Activated effector memory CD4-positive, alpha-beta T cell treated with anti-CD3 and anti-CD28 coated beads, Interleukin-2, amount 50 U/mL, for 16 hours (primary cell): Measurements from ENCODE around the gene TNS1.

Source experiments
- DNase-seq: peaks from one replicate; pipeline ENCODE4 v3.0.0-alpha.2; 2020

Gene TNS1

DNA sequence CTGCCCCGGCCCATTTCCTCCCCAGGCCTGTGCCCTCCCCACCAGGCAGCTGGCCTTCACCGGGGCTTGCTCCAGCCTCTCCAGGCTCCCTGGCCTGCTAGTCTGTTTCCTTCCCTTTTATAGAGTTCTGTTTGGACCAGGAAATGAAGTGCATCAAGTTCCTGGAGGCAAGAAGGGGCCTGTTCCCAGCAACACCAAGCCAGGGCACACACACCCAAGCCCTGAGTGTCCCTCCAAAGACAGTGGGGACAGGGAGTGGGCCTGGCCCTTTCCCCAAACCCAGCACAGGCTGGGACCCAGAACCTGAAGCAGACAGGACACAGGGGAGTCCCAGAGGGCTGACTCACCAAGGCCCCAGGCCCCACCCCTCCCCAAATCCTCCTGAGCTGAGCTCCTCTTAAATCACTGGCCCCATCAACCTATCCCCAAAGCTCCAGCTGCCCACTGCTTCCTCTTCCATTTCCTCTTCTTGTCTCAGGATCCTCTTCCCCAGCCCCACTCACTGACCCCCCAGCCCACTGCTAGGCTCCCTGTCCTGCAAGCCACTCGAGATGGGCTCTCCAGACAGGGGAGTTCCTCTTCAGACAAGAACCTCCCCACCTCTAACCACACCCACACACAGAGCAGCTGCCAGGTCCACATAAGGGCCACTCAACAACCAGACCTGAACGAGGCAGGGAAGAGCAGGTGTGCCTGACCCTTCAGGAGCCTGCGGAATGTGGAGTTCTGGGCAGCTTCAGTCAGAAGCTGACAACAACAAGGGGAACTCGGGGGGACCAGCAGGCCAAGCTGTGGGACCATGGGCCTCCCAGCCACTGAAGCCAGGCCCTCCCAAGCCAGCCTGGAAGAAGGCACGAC is 74.2 kb downstream of the TNS1 start:
- no peak for DNase-seq

GRCh38 chr2:217927601-217928323 is 75.0 kb downstream of the TNS1 start:
- DNase-seq, result no peak

DNA sequence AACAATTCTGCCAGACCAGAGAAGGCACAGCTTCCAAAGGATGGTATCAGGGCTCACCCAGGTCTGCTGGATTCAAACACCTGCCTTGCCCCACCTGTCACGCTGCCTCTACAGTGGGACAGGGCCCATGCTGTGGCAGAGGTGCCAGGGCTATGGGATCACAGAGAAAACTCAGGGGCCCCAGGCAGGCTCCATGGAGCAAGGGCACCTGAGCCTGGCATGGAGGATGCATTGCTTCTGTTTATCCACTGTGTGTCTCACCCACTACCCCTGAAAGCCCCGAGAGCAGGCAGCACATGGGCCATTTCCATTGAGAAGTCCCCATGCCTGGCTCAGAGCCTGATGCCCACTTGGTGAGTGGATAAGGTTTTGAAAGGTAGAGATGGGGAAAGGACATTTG is 76.0 kb downstream of the TNS1 start:
- DNase-seq, result no peak

DNA sequence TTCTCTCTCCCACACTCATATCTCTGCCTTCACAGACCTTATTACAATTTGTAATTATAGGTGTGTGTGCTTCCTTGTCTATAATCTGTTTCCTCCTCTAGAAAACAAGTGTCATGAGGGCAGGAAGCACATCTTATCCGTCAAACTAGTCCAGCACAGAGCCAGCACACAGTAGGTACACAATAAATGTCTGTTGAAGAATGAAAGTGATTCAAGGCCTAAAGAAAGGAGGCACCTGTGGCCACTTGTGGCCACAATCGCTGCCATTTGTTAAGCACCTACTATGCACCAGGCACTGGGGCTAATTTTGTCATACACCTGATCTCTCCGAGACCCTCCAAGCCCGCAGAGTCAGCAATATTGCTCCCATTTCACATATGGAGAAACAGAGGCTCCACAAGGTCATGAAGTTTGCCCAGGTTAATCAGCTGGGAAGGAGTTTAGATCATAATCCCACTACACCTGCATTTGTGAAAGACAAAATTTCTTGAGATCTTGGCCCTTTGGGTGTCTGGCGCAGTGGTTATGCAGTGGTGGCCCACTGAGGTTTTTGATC is 78.4 kb downstream of the TNS1 start:
- DNase-seq, result no peak

GRCh38 chr2:217923007-217923686 is 79.6 kb downstream of the TNS1 start:
- DNase-seq, result no peak

DNA sequence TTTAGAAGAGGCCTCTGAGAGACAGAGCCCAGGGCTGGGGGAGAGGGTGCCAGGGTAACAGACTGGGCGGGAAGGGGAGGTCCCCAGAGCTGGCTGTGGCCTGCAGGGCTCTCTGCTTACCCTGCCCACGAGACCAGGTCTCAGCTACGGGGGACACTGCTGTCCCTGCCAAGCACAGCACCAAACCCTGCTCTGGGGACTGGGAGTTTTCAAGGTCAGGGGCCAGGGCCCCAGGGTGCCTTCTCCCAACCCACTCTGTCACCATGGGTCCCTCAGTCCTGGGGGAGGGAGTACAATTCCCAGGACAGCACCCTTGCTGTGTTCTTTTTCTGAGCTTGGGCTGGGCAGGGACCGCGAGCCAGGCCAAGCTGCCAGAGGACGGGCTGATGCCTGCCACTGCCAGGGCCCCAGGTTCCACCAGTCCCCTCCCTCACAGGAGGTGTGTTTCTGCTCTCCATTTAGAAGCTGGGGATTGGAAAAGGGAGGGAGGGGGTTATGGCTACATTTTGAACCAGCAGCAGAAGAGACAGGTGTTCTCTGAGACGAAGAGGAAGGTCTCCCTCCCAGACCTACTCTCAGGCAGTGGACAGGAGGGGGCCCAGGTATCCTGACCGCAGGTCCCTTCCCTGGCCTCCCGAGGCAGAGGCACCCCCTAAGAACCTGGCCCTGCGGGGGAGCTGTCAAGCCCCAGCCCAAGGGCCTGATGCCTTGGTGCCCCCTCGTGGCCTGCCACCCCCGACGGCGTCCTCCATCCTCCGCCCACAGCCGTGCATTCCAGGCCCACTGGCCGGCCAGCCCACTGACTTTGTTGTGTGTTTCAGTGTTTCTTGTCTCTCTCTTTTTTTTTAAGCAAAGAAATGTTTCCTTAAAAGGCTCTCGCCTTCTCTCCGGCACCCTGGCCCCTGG is 80.4 kb downstream of the TNS1 start:
- no peak for DNase-seq

DNA sequence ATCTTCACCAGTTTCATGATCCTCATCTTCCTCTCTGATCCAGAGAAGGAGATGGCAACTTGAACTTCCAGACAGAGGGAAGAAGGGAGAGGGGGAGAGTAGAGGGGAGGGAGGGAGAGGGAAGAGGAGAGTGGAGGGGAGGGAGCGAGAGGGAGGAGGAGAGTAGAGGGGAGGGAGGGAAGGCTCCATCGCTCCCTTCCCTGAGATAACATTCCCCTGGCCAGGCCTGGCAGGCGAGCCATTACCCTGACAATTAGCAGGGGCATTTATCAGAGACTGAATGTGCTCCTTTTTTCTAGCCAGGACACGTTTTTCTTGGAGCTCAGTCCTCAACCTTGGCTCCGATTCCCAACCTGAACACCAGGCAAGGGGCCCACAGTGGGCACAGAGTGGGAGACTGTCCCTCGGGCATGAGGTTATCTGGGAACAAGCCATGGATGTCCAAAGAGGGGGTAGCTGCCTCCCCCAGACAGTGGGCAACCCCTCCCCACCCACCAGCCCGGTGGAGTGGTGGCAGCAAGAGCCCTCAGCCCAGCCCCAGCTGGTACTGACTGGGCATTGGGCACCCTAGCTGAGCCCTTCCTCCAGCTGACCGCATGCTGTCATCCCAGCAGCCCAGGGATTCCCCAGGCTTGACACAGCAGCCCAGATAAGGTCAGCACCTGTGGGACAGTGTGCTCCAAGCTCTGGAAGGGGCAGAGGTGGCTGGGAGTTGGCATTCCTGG is 81.8 kb downstream of the TNS1 start:
- DNase-seq, result no peak

- no peak for DNase-seq
Observed at GRCh38 chr2:217919781-217920351, 82.9 kb downstream of the TNS1 start.

DNA sequence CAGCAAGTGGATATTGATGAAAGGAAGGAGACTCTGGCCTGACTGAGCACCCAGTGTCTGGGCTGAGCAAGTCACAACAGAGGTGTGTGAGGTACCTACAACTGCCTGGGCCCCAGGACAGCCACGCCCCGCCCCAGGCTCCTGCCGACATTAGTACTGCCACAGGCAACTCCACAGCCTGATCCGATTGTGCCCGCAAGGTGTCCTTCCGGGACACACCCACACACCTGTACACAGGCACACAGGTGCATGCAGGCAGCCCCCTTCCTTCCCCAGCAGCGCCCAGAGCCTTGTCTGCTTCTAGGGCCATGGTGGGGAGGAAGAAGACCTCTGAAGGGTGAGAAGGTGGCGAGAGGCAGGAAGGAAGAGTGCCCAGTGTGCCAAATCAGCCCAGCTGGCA is 83.6 kb downstream of the TNS1 start:
- no peak for DNase-seq

GRCh38 chr2:217918308-217919024 is 84.3 kb downstream of the TNS1 start:
- no peak for DNase-seq

DNA sequence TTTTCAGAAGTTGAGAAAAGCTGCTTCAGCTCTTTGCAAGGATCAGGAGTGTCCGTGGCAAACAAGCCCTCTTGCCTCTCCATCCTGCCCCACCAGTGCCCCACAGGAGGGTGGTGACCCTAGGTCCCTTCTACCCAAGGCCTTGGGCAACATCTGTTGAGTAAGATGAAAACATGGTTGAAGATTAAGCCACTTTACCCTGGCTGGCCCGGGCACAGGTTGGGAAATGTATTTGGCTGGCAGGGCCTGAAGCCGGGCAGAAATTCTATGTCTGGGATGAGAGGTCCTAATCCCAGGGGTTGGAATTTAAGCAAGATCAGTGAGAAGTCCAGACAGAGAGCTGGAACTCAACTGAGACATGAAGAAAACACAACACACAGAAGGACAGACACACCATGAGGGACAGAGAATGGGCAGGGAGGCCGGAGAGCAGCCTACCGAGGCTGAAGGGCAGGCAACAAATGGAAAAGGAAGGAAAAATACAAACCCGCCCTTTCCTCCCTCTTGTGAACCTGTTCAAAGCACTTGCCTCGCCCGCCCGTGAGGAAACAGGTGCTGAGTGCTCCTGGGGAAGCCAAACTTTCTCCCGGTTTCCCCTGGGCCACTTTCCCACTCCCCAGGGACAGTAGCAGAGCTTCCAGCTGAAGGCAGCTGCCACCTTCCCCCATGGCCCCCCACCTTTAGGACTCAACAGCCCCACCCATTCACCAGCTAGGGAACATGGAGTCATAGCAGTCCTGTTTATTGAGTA is 86.1 kb downstream of the TNS1 start:
- DNase-seq, result no peak

GRCh38 chr2:217915706-217916105 is 87.1 kb downstream of the TNS1 start:
- DNase-seq, result no peak

DNA sequence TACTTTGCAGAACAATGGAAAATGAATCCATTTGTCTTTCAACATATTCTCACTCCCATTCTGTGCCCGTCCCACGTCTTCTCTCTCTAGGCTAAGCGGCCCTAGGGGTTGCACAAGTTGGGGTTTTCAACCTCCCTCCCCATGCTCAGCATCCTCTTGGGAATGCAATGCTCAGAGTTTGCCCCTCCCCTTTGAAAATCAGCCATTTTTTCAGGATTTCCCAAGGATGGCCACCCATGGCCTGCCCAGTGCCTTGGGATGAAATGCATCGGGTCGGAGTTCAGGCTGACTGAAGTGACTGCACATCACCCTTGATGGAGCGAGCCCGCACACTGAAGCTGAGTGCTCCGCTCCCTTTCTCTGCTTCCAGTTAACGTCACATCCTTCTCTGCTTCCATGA is 87.9 kb downstream of the TNS1 start:
- no peak for DNase-seq

DNA sequence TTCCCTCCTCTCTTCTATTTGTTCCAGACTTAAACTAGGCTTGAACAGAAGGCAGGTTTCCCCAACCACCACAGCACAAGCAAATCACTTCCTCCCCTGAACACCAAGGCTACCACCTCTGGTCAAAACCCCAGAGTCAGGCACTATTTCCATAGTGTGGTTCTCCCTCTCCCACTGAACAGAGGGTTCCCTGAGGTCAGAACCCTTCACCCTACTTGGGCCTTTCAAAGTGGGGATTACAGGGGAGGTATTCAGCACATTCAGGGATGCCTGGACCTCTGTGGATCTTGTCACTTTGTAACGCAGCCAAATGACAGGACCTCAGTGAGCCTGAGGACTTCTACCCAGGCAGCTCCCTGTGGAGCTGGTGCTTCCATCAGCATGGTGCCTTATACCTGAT is 88.7 kb downstream of the TNS1 start:
- DNase-seq, result no peak

DNA sequence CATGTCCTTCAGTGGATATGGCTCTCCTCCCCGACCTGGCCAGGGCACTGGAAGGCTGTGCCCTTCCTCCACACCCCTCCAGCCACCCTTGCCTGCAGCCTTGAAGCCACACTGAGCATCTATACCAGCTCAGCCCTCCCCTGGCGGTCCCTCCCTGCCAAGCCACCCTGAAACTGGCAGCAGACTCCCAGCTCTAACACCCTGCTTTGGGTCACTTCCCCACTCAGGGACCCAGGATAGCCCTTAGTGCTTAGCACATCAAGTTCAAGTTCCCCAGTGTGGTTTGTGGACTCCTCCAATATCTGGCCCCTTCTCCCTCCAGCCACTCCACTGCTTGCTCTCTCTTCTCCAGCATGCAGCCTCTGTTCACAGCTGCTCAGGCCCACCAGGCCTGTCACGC is 89.4 kb downstream of the TNS1 start:
- no peak for DNase-seq

- DNase-seq, result no peak
Observed at GRCh38 chr2:217912098-217913024, 90.4 kb downstream of the TNS1 start.

DNA sequence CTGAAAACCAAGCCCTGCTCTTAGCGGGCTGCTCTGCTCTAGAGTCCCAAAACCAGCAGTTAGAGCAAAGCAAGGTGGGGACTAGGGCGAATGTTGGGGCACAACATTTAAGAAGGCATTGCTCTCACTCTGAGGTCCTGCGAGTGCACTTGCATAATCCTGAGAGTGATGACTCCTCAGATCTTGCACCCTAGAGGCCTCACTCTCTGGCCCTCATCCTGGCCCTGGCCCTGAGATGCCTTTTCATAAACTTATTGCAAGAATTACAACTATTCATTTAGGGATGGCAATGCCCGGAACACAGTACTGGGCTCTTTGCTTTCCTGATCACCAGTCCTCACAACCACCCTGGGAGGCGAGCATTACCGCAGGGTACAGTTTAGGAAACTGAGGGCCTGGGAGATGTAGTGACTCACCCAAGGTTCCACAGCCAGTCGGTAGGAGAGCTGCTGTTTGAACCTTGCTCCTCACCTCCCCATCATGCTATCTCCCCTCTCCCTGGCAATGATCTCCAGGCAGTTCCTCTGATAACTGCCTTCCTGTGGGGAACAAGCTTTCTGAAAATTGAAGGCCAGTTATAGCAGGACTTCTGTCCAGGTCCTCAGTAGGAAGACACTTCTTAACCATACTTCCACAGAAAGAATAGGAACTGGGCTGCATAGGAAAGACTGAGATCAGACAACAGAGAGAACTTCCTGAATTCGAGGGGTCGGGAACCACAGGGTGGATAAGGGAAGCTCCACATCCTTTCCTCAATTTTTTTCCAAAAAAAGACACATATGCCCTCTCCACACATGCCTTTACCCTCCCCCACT is 91.3 kb downstream of the TNS1 start:
- no peak for DNase-seq

- no peak for DNase-seq
Observed at GRCh38 chr2:217910875-217911212, 92.0 kb downstream of the TNS1 start.
